ENCODE measurements around the gene CD72.
"Not testable (repeated sequence)": the region's sequence is repeated elsewhere in the genome, so short reads cannot be mapped to it uniquely, and the experiment has no call there.

The CD72 gene

GRCh38 chr9:35639631-35640030 is 21.4 kb upstream of the CD72 start:
- no peak for DNase-seq (ENCODE audit: low read depth)
- no peak overlapping the region for H3K4me3 ChIP-seq (replicated peaks; ENCODE audit: low read depth, low read length)
- TF ChIP-seq, protein P1, sequence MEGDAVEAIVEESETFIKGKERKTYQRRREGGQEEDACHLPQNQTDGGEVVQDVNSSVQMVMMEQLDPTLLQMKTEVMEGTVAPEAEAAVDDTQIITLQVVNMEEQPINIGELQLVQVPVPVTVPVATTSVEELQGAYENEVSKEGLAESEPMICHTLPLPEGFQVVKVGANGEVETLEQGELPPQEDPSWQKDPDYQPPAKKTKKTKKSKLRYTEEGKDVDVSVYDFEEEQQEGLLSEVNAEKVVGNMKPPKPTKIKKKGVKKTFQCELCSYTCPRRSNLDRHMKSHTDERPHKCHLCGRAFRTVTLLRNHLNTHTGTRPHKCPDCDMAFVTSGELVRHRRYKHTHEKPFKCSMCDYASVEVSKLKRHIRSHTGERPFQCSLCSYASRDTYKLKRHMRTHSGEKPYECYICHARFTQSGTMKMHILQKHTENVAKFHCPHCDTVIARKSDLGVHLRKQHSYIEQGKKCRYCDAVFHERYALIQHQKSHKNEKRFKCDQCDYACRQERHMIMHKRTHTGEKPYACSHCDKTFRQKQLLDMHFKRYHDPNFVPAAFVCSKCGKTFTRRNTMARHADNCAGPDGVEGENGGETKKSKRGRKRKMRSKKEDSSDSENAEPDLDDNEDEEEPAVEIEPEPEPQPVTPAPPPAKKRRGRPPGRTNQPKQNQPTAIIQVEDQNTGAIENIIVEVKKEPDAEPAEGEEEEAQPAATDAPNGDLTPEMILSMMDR (IDR thresholded peaks at IDR 0.05; ENCODE audit: low read length, missing control alignments) = no peak

DNA sequence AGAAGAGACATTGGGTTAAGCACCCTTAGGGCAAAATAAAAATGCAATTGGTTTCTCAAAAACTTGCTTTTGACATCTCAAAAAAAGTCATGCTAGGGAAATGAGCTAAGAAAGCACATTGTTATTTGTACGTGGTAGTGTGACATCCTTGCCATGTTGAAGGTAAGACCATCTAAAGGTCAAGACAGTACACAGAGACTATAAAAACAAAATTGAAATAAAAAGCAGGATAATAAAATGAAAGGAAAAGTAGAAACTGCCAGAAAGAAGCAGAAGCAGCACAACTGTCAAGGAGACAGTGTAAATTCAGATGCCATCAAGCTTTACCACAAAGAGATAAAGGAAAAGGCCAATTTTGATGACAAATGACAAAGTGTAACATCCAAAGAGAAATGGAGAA is 21.0 kb upstream of the CD72 start:
- not testable (repeated sequence) for H3K4me3 ChIP-seq (replicated peaks; ENCODE audit: low read depth, low read length); DNase-seq (ENCODE audit: low read depth)

DNA sequence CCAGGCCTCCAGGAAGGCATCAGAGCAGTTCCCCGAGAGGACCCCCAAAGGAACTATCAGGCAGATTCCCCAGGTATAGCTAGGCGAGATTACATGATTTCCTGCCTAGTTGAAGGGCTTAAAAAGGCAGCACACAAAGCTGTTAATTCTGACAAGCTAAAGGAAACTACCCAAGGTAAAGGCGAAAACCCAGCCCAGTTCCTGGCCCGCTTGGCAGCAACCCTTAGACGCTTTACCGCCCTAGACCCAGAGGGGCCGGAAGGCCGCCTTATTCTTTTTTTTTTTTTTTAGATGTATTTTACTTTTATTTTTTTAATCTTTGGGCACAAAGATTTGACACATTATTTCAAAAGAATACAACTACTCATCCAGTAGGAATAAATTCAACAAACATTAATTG is 20.5 kb upstream of the CD72 start:
- not testable (repeated sequence) for DNase-seq (ENCODE audit: low read depth); H3K4me3 ChIP-seq (replicated peaks; ENCODE audit: low read depth, low read length)

DNA sequence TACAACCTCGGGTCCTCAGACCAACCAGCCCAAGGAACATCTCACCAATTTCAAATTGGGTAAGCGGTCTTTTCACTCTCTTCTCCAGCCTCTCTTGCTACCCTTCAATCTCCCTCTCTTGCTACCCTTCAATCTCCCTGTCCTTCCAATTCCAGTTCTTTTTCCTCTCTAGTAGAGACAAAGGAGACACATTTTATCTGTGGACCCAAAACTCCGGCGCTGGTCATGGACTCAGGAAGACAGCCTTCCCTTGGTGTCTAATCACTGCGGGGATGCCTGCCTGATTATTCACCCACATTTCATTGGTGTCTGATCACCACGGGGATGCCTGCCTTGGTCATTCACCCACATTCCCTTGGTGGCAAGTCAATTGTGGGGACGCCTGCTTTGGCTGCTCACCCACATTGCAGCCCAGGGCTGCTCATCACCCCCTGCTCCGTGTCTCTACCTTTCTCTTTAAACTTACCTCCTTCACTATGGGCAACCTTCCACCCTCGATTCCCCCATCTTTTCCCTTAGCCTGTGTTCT is 19.3 kb upstream of the CD72 start:
- DNase-seq (ENCODE audit: low read depth); H3K4me3 ChIP-seq (replicated peaks; ENCODE audit: low read depth, low read length): not testable (repeated sequence)

DNA sequence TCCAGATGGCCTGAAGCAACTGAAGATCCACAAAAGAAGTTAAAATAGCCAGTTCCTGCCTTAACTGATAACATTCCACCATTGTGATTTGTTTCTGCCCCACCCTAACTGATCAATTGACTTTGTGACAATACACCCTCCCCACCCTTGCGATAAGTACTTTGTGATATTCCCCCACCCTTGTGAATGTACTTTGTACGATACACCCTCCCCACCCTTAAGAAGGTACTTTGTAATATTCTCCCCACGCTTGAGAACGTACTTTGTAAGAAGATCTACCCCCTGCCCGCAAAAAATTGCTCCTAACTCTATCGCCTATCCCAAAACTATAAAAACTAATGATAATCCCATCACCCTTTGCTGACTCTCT is 18.6 kb upstream of the CD72 start:
- DNase-seq (ENCODE audit: low read depth); H3K4me3 ChIP-seq (replicated peaks; ENCODE audit: low read depth, low read length): not testable (repeated sequence)

DNA sequence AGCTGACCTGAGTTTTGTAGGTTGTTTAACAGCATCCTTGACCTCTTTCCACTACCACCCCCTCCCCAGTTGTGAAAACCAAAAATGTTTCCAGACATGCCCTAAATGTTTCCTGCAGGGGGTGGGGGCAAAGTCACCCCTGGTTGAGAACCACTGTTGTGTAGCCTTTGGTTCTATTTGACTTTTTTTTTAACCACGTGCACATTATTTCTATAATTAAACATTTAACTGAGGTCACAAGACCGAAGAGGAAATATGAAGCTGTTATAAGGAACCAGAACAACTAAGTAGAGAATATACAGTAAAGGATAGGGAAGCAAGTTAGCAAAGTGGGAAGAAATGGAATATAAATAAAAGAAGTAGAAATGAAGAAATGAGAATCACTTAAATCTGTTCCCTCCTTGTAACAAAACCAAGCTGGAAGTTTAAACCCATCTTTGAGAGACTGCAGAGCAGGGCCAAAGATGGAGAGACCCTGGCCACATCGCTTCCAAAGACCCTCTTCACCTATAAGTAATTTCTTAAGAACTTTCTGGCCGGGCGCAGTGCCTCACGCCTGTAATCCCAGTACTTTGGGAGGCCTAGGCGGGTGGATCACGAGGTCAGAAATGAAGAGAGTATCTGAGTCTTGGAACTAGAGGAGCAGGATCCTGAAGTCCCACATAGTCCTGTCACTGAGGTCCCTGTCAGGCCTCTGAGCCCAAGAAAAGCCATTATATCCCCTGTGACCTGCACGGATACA is 18.1 kb upstream of the CD72 start:
- TF ChIP-seq, protein P1 (IDR thresholded peaks at IDR 0.05; ENCODE audit: low read length, missing control alignments) = no peak
- no peak for DNase-seq (ENCODE audit: low read depth)
- no peak overlapping the region for H3K4me3 ChIP-seq (replicated peaks; ENCODE audit: low read depth, low read length)

GRCh38 chr9:35635730-35636129 is 17.5 kb upstream of the CD72 start:
- no peak for DNase-seq (ENCODE audit: low read depth)
- TF ChIP-seq, protein P1 (IDR thresholded peaks at IDR 0.05; ENCODE audit: low read length, missing control alignments) = no peak
- no peak overlapping the region for H3K4me3 ChIP-seq (replicated peaks; ENCODE audit: low read depth, low read length)

GRCh38 chr9:35629597-35629996 is 11.4 kb upstream of the CD72 start:
- no peak for DNase-seq (ENCODE audit: low read depth)
- TF ChIP-seq, protein P1 (IDR thresholded peaks at IDR 0.05; ENCODE audit: low read length, missing control alignments) = no peak
- H3K4me3 ChIP-seq (replicated peaks; ENCODE audit: low read depth, low read length) = no peak overlapping the region

DNA sequence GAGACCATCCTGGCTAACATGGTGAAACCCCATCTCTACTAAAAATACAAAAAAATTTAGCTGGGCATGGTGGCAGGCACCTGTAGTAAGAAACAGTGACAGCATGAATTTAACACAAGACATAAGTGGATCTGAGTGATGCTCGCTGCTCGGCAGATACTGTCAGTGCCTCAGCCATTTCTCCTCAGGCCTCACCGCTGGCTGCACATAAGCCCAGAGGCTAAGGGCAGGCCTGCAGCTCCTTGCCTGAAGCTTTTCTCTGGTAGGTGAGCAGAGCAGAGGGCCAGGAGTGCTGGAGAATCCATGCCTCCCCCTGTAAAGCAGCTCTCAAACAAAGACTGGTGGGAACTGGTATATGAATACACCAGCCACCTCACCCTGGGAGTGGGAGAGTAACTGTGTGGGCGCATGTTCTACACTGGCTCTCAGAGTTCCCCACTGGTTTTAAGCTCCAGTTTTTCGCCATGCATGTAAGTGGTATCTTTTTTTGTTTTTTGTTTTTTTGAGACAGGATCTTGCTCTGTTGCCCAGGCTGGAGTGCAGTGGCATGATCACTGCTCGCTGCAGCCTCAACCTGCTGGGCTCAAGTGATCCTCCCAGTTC is 10.3 kb upstream of the CD72 start:
- TF ChIP-seq, protein P1 (IDR thresholded peaks at IDR 0.05; ENCODE audit: low read length, missing control alignments) = no peak
- DNase-seq (ENCODE audit: low read depth) = no peak
- no peak overlapping the region for H3K4me3 ChIP-seq (replicated peaks; ENCODE audit: low read depth, low read length)
